ENCODE data around the gene SLC25A36.
"Not testable (repeated sequence)": the region's sequence is repeated elsewhere in the genome, so short reads cannot be mapped to it uniquely, and the experiment has no call there.

The SLC25A36 gene

DNA sequence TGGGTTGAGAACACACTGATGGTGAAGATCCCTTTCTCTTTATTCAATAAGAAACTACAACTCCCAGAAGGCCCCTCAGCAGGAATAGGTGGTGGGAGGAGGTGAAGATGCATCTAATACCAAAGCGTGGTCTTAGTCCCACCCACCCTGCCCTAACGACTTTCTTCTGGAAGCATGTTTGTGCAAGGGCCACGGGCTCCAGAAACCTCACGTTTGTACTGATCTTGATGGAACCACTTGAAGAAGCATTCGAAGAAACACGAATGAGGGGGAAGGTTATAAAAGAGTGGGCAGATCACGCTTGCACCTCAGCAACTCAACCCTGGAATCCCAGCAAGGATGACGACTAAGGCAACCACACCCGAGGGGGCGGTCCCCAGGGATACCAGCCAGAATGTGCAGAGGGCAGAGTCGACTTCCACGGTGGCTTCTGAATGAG is 10.6 kb upstream of the SLC25A36 start:
- Histone ChIP-seq H3K27me3 (replicated peaks in 2 of 5; ENCODE audit: control insufficient read depth in 4 of 5, insufficient read depth in 5 of 5, low read length in 4 of 5) (peaks cover 0 to 2% (median 0%) of the 10 kb centered on the region in 5 experiments), H3K4me1 (ENCODE audit: control extremely low read depth in 1 of 4, control insufficient read depth in 4 of 4, insufficient read depth in 4 of 4, low read length in 3 of 4) (no peaks in the 10 kb centered on the region), H3K4me3 (ENCODE audit: control insufficient read depth in 1 of 7, extremely low read depth in 1 of 7, insufficient read depth in 4 of 7, low read depth in 2 of 7, low read length in 6 of 7) (peak overlapping the region in 3 of 7 experiments; percentile 26 to 64 (median 48)), H3K36me3 (ENCODE audit: control insufficient read depth in 4 of 4, insufficient read depth in 4 of 4, low read length in 3 of 4) (no peaks in the 10 kb centered on the region), H3K27ac (ENCODE audit: insufficient read depth in 1 of 2, low read depth in 1 of 2, low read length in 2 of 2, poor library complexity in 1 of 2, severe bottlenecking in 2 of 2) (no peak overlapping the region), H3K9me3 (ENCODE audit: control extremely low read depth in 1 of 5, control insufficient read depth in 4 of 5, insufficient read depth in 2 of 5, low read depth in 1 of 5, low read length in 4 of 5) (no peaks in the 10 kb centered on the region)
- DNase-seq, result peak in 2 of 3 donors; percentile 34 to 50
- 31% methylated on average over 9 of the region's 12 CpGs for WGBS (ENCODE audit: insufficient coverage)
- POLR2A ChIA-PET, result no interaction called here
- CTCF ChIA-PET, result interaction anchor here (1.7 kb wide), 1 partner anchor 16 kb away, joined by 4 read pairs; no protein-coding TSS in a partner anchor

DNA sequence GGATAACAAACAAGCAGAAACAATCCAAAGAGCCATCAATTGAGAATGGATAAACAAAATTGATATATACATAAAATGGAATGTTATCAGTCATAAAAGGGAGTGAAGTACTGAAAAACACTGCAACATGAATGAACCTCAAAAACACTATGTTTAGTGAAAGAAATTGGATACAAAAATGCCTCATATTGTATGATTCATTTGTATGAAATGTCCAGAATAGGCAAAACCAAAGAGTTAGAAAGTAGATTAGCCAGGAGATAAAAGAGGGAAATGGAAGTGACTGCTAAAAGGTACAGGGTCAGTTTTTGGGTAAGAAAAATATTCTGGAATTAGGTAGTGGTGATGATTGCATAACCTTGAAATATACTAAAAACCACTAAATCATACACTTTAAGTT is 9.8 kb upstream of the SLC25A36 start:
- H3K36me3 ChIP-seq (ENCODE audit: control insufficient read depth in 4 of 4, insufficient read depth in 4 of 4, low read length in 3 of 4), result no peaks in the 10 kb centered on the region
- no peaks in the 10 kb centered on the region for H3K4me1 ChIP-seq (ENCODE audit: control extremely low read depth in 1 of 4, control insufficient read depth in 4 of 4, insufficient read depth in 4 of 4, low read length in 3 of 4)
- ChIA-PET POLR2A (no interaction called here), CTCF (interaction anchor here (1.3 to 1.7 kb wide), 2 partner anchors 9 to 15 kb away, joined by 4 to 6 read pairs; no protein-coding TSS in a partner anchor)
- no peak overlapping the region for H3K4me3 ChIP-seq (ENCODE audit: control insufficient read depth in 1 of 7, extremely low read depth in 1 of 7, insufficient read depth in 4 of 7, low read depth in 2 of 7, low read length in 6 of 7)
- no peak for DNase-seq
- no peaks in the 10 kb centered on the region for H3K9me3 ChIP-seq (ENCODE audit: control extremely low read depth in 1 of 5, control insufficient read depth in 4 of 5, insufficient read depth in 2 of 5, low read depth in 1 of 5, low read length in 4 of 5)
- no peaks in the 10 kb centered on the region for H3K27me3 ChIP-seq (replicated peaks in 2 of 5; ENCODE audit: control insufficient read depth in 4 of 5, insufficient read depth in 5 of 5, low read length in 4 of 5)
- no peak overlapping the region for H3K27ac ChIP-seq (ENCODE audit: insufficient read depth in 1 of 2, low read depth in 1 of 2, low read length in 2 of 2, poor library complexity in 1 of 2, severe bottlenecking in 2 of 2)

DNA sequence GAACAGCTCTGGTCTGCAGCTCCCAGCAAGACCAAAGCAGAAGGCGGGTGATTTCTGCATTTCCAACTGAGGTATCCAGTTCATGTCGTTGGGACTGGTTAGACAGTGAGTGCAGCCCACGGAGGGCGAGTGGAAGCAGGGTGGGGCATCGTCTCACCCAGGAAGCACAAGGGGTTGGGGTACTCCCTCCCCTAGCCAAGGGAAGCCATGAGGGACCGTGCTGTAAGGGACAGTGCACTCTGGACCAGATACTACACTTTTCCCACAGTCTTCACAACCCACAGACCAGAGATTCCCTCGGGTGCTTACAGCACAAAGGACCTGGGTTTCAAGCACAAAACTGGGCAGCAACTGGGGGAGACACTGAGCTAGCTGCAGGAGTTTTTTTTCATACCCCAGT is 8.5 kb upstream of the SLC25A36 start:
- H3K9me3 ChIP-seq (ENCODE audit: control extremely low read depth in 1 of 5, control insufficient read depth in 4 of 5, insufficient read depth in 2 of 5, low read depth in 1 of 5, low read length in 4 of 5), result no peaks in the 10 kb centered on the region
- H3K4me3 ChIP-seq (ENCODE audit: control insufficient read depth in 1 of 7, extremely low read depth in 1 of 7, insufficient read depth in 4 of 7, low read depth in 2 of 7, low read length in 6 of 7), result no peak overlapping the region
- DNase-seq, result no peak
- ChIA-PET CTCF (interaction anchor here (1.3 kb wide), 2 partner anchors 10 to 17 kb away, joined by 3 to 6 read pairs; no protein-coding TSS in a partner anchor), POLR2A (no interaction called here)
- WGBS (ENCODE audit: insufficient coverage), result 96% methylated on average over 5 of the region's 7 CpGs
- H3K27ac ChIP-seq (ENCODE audit: insufficient read depth in 1 of 2, low read depth in 1 of 2, low read length in 2 of 2, poor library complexity in 1 of 2, severe bottlenecking in 2 of 2), result no peak overlapping the region
- H3K27me3 ChIP-seq (replicated peaks in 2 of 5; ENCODE audit: control insufficient read depth in 4 of 5, insufficient read depth in 5 of 5, low read length in 4 of 5), result no peaks in the 10 kb centered on the region
- no peaks in the 10 kb centered on the region for H3K36me3 ChIP-seq (ENCODE audit: control insufficient read depth in 4 of 4, insufficient read depth in 4 of 4, low read length in 3 of 4)
- H3K4me1 ChIP-seq (ENCODE audit: control extremely low read depth in 1 of 4, control insufficient read depth in 4 of 4, insufficient read depth in 4 of 4, low read length in 3 of 4), result no peaks in the 10 kb centered on the region

DNA sequence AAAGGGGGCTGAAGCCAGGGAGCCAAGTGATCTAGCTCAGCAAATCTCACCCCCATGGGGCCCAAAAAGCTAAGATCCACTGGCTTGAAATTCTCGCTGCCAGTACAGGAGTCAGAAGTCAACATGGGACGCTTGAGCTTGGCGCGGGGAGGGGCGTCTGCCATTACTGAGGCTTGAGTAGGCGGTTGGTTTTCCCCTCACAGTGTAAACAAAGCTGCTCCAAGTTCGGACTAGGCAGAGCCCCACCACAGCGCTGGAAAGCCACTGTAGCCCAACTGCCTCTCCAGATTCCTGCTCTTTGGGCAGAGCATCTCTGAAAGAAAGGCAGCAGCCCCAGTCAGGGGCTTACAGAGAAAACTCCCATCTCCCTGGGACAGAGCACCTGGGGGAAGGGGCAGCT is 8.1 kb upstream of the SLC25A36 start:
- Histone ChIP-seq H3K9me3 (ENCODE audit: control extremely low read depth in 1 of 5, control insufficient read depth in 4 of 5, insufficient read depth in 2 of 5, low read depth in 1 of 5, low read length in 4 of 5) (no peaks in the 10 kb centered on the region), H3K4me1 (ENCODE audit: control extremely low read depth in 1 of 4, control insufficient read depth in 4 of 4, insufficient read depth in 4 of 4, low read length in 3 of 4) (no peaks in the 10 kb centered on the region), H3K27ac (ENCODE audit: insufficient read depth in 1 of 2, low read depth in 1 of 2, low read length in 2 of 2, poor library complexity in 1 of 2, severe bottlenecking in 2 of 2) (no peak overlapping the region), H3K4me3 (ENCODE audit: control insufficient read depth in 1 of 7, extremely low read depth in 1 of 7, insufficient read depth in 4 of 7, low read depth in 2 of 7, low read length in 6 of 7) (no peak overlapping the region), H3K27me3 (replicated peaks in 2 of 5; ENCODE audit: control insufficient read depth in 4 of 5, insufficient read depth in 5 of 5, low read length in 4 of 5) (no peaks in the 10 kb centered on the region), H3K36me3 (ENCODE audit: control insufficient read depth in 4 of 4, insufficient read depth in 4 of 4, low read length in 3 of 4) (no peaks in the 10 kb centered on the region)
- CTCF ChIA-PET, result interaction anchor here (1.3 kb wide), 1 partner anchor 17 kb away, joined by 3 read pairs; no protein-coding TSS in a partner anchor
- POLR2A ChIA-PET, result no interaction called here
- no peak for DNase-seq
- 93% methylated on average over 8 of the region's 8 CpGs for WGBS (ENCODE audit: insufficient coverage)

DNA sequence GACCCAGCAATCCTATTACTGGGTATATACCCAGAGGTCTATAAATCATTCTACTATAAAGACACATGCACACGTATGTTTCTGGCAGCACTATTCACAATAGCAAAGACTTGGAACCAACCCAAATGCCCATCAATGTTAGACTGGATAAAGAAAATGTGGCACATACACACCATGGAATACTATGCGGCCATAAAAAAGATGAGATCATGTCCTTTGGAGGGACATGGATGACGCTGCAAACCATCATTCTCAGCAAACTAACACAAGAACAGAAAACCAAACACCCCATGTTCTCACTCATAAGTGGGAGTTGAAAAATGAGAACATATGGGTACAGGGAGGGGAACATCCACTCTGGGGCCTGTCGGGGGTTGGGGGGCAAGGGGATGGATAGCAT is 2.3 kb upstream of the SLC25A36 start:
- POLR2A ChIA-PET; H3K27ac ChIP-seq (ENCODE audit: insufficient read depth in 1 of 2, low read depth in 1 of 2, low read length in 2 of 2, poor library complexity in 1 of 2, severe bottlenecking in 2 of 2); H3K4me3 ChIP-seq (ENCODE audit: control insufficient read depth in 1 of 7, extremely low read depth in 1 of 7, insufficient read depth in 4 of 7, low read depth in 2 of 7, low read length in 6 of 7); H3K9me3 ChIP-seq (ENCODE audit: control extremely low read depth in 1 of 5, control insufficient read depth in 4 of 5, insufficient read depth in 2 of 5, low read depth in 1 of 5, low read length in 4 of 5); H3K36me3 ChIP-seq (ENCODE audit: control insufficient read depth in 4 of 4, insufficient read depth in 4 of 4, low read length in 3 of 4); DNase-seq; H3K27me3 ChIP-seq (replicated peaks in 2 of 5; ENCODE audit: control insufficient read depth in 4 of 5, insufficient read depth in 5 of 5, low read length in 4 of 5): not testable (repeated sequence)
- CTCF ChIA-PET, result interaction anchor here (0.7 kb wide), 1 partner anchor 330 kb away, joined by 3 read pairs; no protein-coding TSS in a partner anchor
- WGBS (ENCODE audit: insufficient coverage), result 100% methylated on average over 1 of the region's 4 CpGs
- H3K4me1 ChIP-seq (ENCODE audit: control extremely low read depth in 1 of 4, control insufficient read depth in 4 of 4, insufficient read depth in 4 of 4, low read length in 3 of 4), result peaks cover 11 to 19% (median 11%) of the 10 kb centered on the region in 4 experiments

DNA sequence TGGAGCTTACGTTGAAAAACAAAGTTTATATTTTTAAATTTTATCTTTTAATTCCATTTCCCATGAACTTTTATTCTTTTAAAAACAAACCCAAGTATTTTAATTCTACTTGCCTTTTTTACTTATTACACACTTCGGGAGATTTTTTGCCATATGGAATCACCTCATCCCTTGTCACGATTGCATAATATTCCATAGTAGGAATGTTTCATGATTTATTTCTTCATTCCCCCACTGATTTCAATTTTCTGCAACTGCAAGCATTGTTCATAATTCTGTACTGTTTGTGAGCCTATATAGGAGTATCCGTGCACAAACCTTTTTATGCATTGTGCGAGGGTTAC is 574 bp upstream of the SLC25A36 start:
- DNase-seq, result no peak
- ChIA-PET POLR2A (no interaction called here), CTCF (interaction anchor here (1.0 to 1.1 kb wide), 2 partner anchors 19 to 364 kb away, joined by 3 read pairs; no protein-coding TSS in a partner anchor)

DNA sequence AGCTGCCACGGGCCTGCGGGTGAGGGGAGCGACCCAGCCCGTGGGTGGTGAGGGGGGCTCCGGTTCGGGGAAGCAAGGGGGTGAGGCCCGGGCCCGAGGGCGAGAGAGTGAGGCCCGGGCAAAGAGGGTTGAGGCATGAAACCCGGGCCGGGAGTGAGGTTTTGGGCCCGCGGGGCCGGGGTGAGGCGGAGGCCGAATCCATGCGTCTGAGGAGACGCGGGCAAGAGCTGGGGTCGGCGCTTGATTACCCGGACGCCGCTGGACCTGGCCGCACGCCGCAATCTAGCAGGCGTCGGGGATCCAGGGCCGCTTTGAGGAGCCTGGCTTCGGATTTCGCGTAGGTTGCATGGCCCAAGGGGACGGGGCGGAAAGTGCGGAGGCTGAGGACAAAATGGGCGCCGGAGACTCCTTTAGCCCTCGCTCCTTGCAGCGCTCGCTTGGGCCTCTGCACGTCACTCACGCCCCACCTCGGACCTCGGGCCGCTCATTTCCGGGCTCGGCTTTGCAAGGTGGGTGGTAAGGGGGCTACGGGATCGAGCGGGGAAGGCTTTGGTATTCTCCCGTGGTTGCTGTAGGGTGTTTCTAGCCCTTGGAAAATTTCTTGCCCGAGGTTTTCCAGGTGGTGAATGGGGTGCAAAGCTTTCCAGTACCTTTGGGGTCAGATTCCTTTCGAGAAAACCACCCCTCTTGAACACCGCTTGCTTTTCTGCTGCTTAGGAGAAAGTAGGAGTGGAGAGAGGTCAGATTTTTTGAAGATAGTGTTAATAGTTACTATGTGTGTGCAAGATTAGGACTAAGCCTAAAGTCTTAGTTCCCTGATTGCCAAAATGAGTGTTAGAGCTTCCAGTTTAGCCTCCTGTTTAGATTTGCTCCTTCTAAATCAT is 827 bp downstream of the SLC25A36 start:
- DNase-seq, result peak; percentile 53 to 71 (median 61)
- Histone ChIP-seq H3K9me3 (ENCODE audit: control extremely low read depth in 1 of 5, control insufficient read depth in 4 of 5, insufficient read depth in 2 of 5, low read depth in 1 of 5, low read length in 4 of 5) (no peaks in the 10 kb centered on the region), H3K36me3 (ENCODE audit: control insufficient read depth in 4 of 4, insufficient read depth in 4 of 4, low read length in 3 of 4) (no peaks in the 10 kb centered on the region), H3K27me3 (replicated peaks in 2 of 5; ENCODE audit: control insufficient read depth in 4 of 5, insufficient read depth in 5 of 5, low read length in 4 of 5) (no peaks in the 10 kb centered on the region), H3K4me1 (ENCODE audit: control extremely low read depth in 1 of 4, control insufficient read depth in 4 of 4, insufficient read depth in 4 of 4, low read length in 3 of 4) (peaks cover 11 to 31% (median 14%) of the 10 kb centered on the region in 4 experiments), H3K27ac (ENCODE audit: insufficient read depth in 1 of 2, low read depth in 1 of 2, low read length in 2 of 2, poor library complexity in 1 of 2, severe bottlenecking in 2 of 2) (peak overlapping the region; percentile 94 to 97), H3K4me3 (ENCODE audit: control insufficient read depth in 1 of 7, extremely low read depth in 1 of 7, insufficient read depth in 4 of 7, low read depth in 2 of 7, low read length in 6 of 7) (peak overlapping the region; percentile 68 to 97 (median 95))
- POLR2A ChIA-PET, result interaction anchor here (0.8 kb wide), 1 partner anchor 40 kb away, joined by 3 read pairs; no protein-coding TSS in a partner anchor
- CTCF ChIA-PET, result interaction anchor here (1.1 to 1.6 kb wide), 3 partner anchors 11 to 31 kb away, joined by 3 to 7 read pairs (median 6); no protein-coding TSS in a partner anchor
- under 1% methylated on average over 51 of the region's 56 CpGs for WGBS (ENCODE audit: insufficient coverage)

More for the DNA sequence above, 574 bp upstream of the SLC25A36 start:
- Histone ChIP-seq H3K27me3 (replicated peaks in 2 of 5; ENCODE audit: control insufficient read depth in 4 of 5, insufficient read depth in 5 of 5, low read length in 4 of 5) (no peaks in the 10 kb centered on the region), H3K4me3 (ENCODE audit: control insufficient read depth in 1 of 7, extremely low read depth in 1 of 7, insufficient read depth in 4 of 7, low read depth in 2 of 7, low read length in 6 of 7) (peak overlapping the region in 5 of 7 experiments; percentile 79 to 97 (median 92)), H3K27ac (ENCODE audit: insufficient read depth in 1 of 2, low read depth in 1 of 2, low read length in 2 of 2, poor library complexity in 1 of 2, severe bottlenecking in 2 of 2) (peak overlapping the region in 1 of 2 experiments; percentile 97), H3K9me3 (ENCODE audit: control extremely low read depth in 1 of 5, control insufficient read depth in 4 of 5, insufficient read depth in 2 of 5, low read depth in 1 of 5, low read length in 4 of 5) (no peaks in the 10 kb centered on the region), H3K36me3 (ENCODE audit: control insufficient read depth in 4 of 4, insufficient read depth in 4 of 4, low read length in 3 of 4) (no peaks in the 10 kb centered on the region), H3K4me1 (ENCODE audit: control extremely low read depth in 1 of 4, control insufficient read depth in 4 of 4, insufficient read depth in 4 of 4, low read length in 3 of 4) (peaks cover 11 to 31% (median 14%) of the 10 kb centered on the region in 4 experiments)
- WGBS (ENCODE audit: insufficient coverage), result 33% methylated on average over 3 of the region's 5 CpGs
